ENCODE results near the gene LSM10. TPM values are rescaled to one million over a fixed set of nuclear protein-coding genes. Genes with fewer than 3 reads are reported as not detected.

Gene LSM10
- total RNA-seq, 2 experiments from 2014 or later, result 41.4 TPM

DNA sequence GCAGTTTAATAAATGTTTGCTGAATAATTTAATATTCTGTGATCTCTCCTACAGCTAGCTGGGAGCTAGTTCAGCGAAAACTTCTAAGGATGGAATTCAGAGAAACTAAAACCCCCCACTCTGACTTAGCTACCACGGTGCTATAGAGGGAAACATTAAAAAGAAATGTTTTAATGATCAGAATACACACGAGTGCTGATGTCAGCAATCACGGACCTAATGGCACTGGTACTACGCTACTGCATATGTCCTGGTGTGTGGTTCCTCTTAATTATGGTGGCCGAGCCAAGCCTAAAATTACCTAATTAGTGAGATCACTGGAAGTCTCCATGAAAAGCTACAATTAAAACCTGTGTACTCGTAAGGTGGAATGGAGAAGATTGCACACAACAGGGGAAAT, 23.9 kb upstream of the LSM10 start:
- DNase-seq, result no peak
- Mint-ChIP-seq H3K36me3 (ENCODE audit: low read depth) (no peaks in the 10 kb centered on the region), H3K9me3 (no peaks in the 10 kb centered on the region), H3K27me3 (no peaks in the 10 kb centered on the region), H3K4me1 (peaks cover 24% of the 10 kb centered on the region), H3K4me3 (no peak overlapping the region), H3K27ac (no peak overlapping the region)
- POLR2A ChIA-PET, result interaction anchor here (0.7 to 1.3 kb wide), 3 partner anchors 55 to 272 kb away, joined by 3 to 4 read pairs (median 3); partner anchors contain the start of gene TRAPPC3
- CTCF ChIA-PET, result interaction anchor here (1.0 to 4.4 kb wide), 8 partner anchors 9 to 272 kb away, joined by 3 to 32 read pairs (median 5); partner anchors contain the start of genes MRPS15 and TRAPPC3

DNA sequence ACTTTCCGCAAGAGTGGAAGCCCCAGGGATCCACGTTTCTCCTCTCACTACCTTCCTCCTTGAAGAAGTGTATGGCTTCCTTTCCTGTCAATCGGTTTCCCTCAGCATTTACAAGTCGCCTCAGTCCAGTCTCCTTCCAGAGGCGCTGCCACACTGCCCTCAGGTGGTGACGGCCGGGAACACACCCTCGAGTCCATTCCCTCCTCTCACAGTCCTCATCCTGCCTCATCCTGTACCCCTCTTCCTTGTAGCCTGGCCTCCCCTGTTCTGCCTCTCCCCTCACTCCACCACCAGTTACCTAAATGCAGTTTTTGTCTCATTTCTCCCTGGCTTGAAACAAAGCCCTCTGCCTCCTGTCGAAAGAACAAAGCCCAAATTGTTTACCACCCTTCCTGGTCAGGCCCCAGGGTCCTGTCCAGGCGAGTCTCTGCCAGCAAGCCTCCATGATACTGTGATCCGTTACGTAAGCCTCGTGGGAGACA, 23.2 kb upstream of the LSM10 start:
- Mint-ChIP-seq H3K4me1 (peaks cover 18% of the 10 kb centered on the region), H3K27me3 (no peaks in the 10 kb centered on the region), H3K4me3 (no peak overlapping the region), H3K9me3 (no peaks in the 10 kb centered on the region), H3K27ac (peak overlapping the region; percentile 73), H3K36me3 (ENCODE audit: low read depth) (no peaks in the 10 kb centered on the region)
- peak; percentile 93 for DNase-seq
- ChIA-PET POLR2A (interaction anchor here (1.9 kb wide), 1 partner anchor 34 kb away, joined by 9 read pairs; no protein-coding TSS in a partner anchor), CTCF (interaction anchor here (1.2 to 4.9 kb wide), 8 partner anchors 9 to 271 kb away, joined by 4 to 32 read pairs (median 10); partner anchors contain the start of genes SH3D21, THRAP3 and TRAPPC3)

DNA sequence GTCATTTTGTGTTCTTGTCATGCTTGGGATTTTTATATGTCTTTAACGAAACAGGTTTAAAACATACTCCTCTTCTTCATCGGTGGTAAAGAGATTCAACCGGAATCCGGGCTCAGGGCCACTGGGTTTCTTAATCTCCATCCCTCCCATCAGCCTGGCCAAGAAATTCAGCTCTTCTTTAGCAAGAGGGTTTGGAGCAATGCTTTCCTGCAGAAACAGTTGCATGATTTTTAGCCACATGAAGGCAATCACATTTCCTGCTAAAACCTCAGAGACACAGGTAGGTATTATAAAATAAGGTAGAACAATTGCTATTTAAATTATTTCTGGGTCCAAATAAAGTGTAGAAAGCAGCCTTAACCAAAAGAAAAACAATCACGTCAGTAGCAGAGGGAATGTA, 22.7 kb upstream of the LSM10 start:
- POLR2A ChIA-PET, result interaction anchor here (0.6 to 1.9 kb wide), 3 partner anchors 34 to 98 kb away, joined by 3 to 9 read pairs (median 3); no protein-coding TSS in a partner anchor
- no peak overlapping the region for H3K4me3 Mint-ChIP-seq

DNA sequence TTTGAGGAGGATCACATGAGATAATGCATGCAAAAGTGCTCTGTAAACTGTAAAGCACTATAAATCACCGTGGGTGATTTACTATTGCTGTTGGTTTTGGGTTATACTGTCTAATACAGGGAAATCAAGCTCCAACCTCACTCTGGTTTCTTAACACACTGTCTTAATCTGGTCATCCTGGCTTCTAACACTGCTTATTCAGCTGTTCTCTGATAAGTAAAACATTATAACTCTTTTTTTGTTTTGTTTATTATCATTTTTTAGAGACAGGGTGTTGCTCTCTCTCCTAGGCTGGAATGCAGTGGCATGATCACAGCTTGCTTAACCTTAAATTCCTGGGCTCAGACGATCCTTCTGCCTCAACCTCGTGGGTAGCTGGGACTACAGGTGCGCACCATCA, 21.9 kb upstream of the LSM10 start:
- CTCF ChIA-PET, result interaction anchor here (0.7 to 4.9 kb wide), 15 partner anchors 8 to 270 kb away, joined by 3 to 31 read pairs (median 5); partner anchors contain the start of genes MRPS15, SH3D21, THRAP3 and TRAPPC3
- no peak overlapping the region for H3K4me3 Mint-ChIP-seq

More for the DNA sequence above, 22.7 kb upstream of the LSM10 start:
- H3K9me3 Mint-ChIP-seq, result no peaks in the 10 kb centered on the region
- CTCF ChIA-PET, result interaction anchor here (0.7 to 4.9 kb wide), 13 partner anchors 9 to 271 kb away, joined by 3 to 31 read pairs (median 5); partner anchors contain the start of genes MRPS15, SH3D21, THRAP3 and TRAPPC3
- H3K27me3 Mint-ChIP-seq, result no peaks in the 10 kb centered on the region
- H3K27ac Mint-ChIP-seq, result peak overlapping the region; percentile 73
- no peaks in the 10 kb centered on the region for H3K36me3 Mint-ChIP-seq (ENCODE audit: low read depth)
- peaks cover 15% of the 10 kb centered on the region for H3K4me1 Mint-ChIP-seq
- DNase-seq, result no peak

DNA sequence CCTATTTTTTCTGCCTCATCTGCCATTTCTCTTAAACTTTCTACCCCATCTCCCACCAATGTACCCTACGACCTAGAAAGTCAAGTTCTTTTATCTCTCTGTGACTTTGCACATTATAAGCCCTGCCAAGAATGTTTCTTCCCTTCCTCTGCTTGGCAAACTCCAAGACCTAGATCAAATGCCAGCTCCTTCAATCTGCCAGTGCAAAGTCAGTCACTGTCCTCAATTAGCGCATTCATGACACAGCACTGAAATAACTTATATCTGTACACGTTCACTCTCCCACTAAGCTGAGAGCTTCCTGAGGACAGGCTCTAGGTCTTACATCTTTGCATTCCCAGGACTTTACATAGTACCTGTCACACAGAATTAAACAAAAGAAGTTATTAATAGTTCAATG, 21.4 kb upstream of the LSM10 start:
- no peak overlapping the region for H3K27ac Mint-ChIP-seq

More for the DNA sequence above, 21.9 kb upstream of the LSM10 start:
- Mint-ChIP-seq H3K4me1 (peaks cover 15% of the 10 kb centered on the region), H3K36me3 (ENCODE audit: low read depth) (no peaks in the 10 kb centered on the region), H3K9me3 (no peaks in the 10 kb centered on the region), H3K27ac (no peak overlapping the region), H3K27me3 (no peaks in the 10 kb centered on the region)
- DNase-seq, result no peak
- POLR2A ChIA-PET, result interaction anchor here (1.0 to 1.9 kb wide), 4 partner anchors 33 to 97 kb away, joined by 3 to 9 read pairs (median 4); partner anchors contain the start of genes EVA1B and MRPS15

DNA sequence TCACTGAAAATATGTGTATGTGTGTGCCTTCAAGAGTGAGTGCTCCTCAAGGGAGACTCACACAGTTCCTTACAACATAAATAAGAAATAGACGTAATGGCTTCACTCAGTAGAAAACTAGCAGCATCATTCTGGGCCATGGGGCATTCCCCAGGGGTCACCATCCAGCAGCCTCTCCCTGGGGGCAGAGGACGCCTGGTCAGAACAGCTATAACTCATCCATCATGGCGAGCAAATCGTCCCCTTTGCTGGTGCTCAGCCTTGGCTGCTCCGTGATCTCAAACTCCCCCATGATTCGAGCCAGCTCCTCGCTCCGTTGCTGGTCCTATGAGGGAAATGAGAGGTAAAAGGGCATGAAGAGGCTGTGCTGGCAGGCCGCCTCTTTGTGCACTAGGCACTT, 20.2 kb upstream of the LSM10 start:
- H3K36me3 Mint-ChIP-seq (ENCODE audit: low read depth), result no peaks in the 10 kb centered on the region
- ChIA-PET CTCF (interaction anchor here (1.0 to 4.9 kb wide), 4 partner anchors 67 to 475 kb away, joined by 4 to 31 read pairs (median 5); no protein-coding TSS in a partner anchor), POLR2A (no interaction called here)
- H3K27me3 Mint-ChIP-seq, result no peaks in the 10 kb centered on the region
- H3K9me3 Mint-ChIP-seq, result no peaks in the 10 kb centered on the region
- DNase-seq, result no peak
- no peak overlapping the region for H3K27ac Mint-ChIP-seq
- H3K4me1 Mint-ChIP-seq, result peaks cover 20% of the 10 kb centered on the region
- no peak overlapping the region for H3K4me3 Mint-ChIP-seq

More for the DNA sequence above, 21.4 kb upstream of the LSM10 start:
- DNase-seq, result no peak
- H3K4me1 Mint-ChIP-seq, result peaks cover 15% of the 10 kb centered on the region
- no peaks in the 10 kb centered on the region for H3K9me3 Mint-ChIP-seq
- CTCF ChIA-PET, result interaction anchor here (1.3 to 4.9 kb wide), 10 partner anchors 8 to 270 kb away, joined by 3 to 31 read pairs (median 6); partner anchors contain the start of genes SH3D21 and TRAPPC3
- H3K4me3 Mint-ChIP-seq, result no peak overlapping the region
- no peaks in the 10 kb centered on the region for H3K36me3 Mint-ChIP-seq (ENCODE audit: low read depth)
- POLR2A ChIA-PET, result interaction anchor here (1.1 to 1.9 kb wide), 3 partner anchors 32 to 95 kb away, joined by 4 to 9 read pairs (median 5); partner anchors contain the start of genes EVA1B and MRPS15
- no peaks in the 10 kb centered on the region for H3K27me3 Mint-ChIP-seq

DNA sequence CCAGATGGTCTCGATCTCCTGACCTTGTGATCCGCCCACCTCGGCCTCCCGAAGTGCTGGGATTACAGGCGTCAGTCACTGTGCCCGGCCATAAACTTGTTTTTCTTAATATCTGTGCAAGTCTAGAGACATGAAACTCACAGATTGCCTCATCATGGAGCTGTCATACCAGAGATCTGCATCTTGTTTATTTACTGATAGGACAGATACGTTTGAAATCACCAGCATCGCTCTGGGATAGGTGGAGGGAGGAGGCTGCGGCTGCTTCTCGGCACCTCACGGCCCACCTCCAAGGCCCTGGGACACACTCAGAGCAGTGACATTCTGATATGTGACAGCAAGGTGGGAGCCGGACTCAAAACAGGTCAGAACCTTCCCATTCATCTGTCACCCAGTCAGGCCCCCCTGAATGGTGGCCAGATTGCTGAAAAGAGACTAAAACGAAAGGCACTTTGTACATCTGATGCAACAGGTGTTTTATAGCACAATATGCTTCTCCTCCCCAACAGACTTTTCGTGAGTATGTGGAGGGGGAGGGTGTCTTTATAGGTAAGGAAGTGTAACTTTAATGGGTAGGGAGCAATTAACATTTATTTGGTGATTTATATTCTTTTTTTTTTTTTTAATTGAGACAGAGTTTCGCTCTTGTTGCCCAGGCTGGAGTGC, 18.1 kb upstream of the LSM10 start:
- CTCF ChIA-PET, result interaction anchor here (1.1 to 4.9 kb wide), 3 partner anchors 10 to 265 kb away, joined by 4 to 31 read pairs (median 5); no protein-coding TSS in a partner anchor
- Mint-ChIP-seq H3K36me3 (ENCODE audit: low read depth) (peaks cover 8% of the 10 kb centered on the region), H3K4me1 (peaks cover 30% of the 10 kb centered on the region), H3K9me3 (peaks cover 9% of the 10 kb centered on the region), H3K27ac (no peak overlapping the region), H3K27me3 (no peaks in the 10 kb centered on the region), H3K4me3 (no peak overlapping the region)
- POLR2A ChIA-PET, result no interaction called here
- DNase-seq, result no peak

DNA sequence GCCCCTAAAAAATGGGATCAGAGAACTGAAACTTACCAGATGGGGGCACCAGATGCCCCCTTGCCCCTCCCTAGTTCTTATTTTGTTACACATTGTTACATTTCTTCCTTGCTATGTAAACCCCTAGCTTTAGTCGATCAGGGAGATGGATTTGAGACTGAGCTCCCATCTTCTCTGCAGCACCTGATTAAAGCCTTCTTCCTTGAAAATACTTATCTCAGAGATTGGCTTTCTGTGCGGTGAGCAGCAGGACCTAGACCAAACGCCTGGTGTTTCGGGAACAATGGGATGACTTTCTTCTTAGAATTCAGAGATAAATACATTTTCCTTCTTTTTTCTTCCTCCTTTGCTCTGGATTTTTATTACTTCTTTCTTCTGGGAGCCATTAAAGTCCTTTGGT, 16.7 kb upstream of the LSM10 start:
- POLR2A ChIA-PET, result interaction anchor here (1.0 kb wide), 1 partner anchor 17 kb away, joined by 3 read pairs; the partner anchor contains the start of gene LSM10
- CTCF ChIA-PET, result interaction anchor here (0.6 to 3.2 kb wide), 3 partner anchors 10 to 114 kb away, joined by 3 to 20 read pairs (median 3); no protein-coding TSS in a partner anchor
- Mint-ChIP-seq H3K4me3 (no peak overlapping the region), H3K36me3 (ENCODE audit: low read depth) (peaks cover 13% of the 10 kb centered on the region), H3K4me1 (peaks cover 30% of the 10 kb centered on the region), H3K27ac (no peak overlapping the region), H3K27me3 (no peaks in the 10 kb centered on the region), H3K9me3 (peaks cover 13% of the 10 kb centered on the region)
- no peak for DNase-seq

DNA sequence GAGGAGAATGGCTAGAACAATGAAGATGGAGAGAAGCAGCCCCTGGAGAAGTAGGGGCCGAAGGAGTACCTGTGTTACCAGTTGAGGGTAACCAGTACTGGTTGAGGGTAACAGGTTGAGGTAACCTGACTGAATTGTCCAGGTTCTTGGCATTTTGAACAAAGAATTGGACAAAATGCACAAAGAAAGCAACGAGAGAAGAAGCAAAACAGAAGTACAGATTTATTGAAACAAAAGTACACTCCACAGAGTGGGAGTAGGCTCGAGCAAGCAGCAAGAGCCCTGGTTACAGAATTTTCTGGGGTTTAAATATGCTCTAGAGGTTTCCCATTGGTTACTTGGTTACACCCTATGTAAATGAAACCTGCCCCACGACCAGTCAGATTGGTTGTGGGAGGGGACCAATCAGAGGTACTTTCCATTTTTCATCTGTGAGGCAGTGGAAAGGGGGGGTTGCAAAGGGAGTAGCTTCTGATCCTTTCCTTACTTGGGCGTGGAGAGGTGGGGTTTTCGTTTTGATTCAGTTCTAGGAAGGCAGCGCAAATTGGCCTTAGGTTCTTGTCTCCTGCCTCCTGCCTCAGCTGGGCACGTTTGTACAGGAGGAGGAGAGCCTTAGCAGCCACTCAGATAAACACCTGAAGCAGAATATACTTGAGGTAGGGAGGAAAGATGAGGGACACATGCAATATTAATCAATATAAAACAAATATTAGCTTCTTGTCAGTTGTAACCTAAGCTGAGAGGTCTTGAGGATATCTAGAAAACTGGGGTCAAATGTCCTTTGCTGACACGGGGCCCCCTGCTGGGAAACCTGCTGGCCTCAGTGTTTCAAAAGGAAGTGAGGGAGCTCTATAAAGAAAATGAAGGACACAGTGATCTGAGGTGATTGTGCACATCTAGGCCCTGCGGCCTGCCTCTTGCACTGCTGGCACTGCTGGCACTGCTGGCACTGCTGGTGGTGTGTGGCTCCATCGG, 14.3 kb upstream of the LSM10 start:
- peak; percentile 70 for DNase-seq
- Mint-ChIP-seq H3K36me3 (ENCODE audit: low read depth) (peaks cover 13% of the 10 kb centered on the region), H3K9me3 (peaks cover 13% of the 10 kb centered on the region), H3K27ac (peak overlapping the region; percentile 95), H3K4me1 (peaks cover 30% of the 10 kb centered on the region), H3K27me3 (no peaks in the 10 kb centered on the region), H3K4me3 (peak overlapping the region; percentile 10)
- ChIA-PET POLR2A (interaction anchor here (0.6 to 3.1 kb wide), 7 partner anchors 11 to 906 kb away, joined by 3 to 17 read pairs (median 5); partner anchors contain the start of genes LSM10, MAP7D1, OSCP1 and STK40), CTCF (interaction anchor here (0.9 to 3.2 kb wide), 13 partner anchors 8 to 263 kb away, joined by 3 to 20 read pairs (median 6); partner anchors contain the start of genes LSM10, OSCP1, SH3D21 and TRAPPC3)

DNA sequence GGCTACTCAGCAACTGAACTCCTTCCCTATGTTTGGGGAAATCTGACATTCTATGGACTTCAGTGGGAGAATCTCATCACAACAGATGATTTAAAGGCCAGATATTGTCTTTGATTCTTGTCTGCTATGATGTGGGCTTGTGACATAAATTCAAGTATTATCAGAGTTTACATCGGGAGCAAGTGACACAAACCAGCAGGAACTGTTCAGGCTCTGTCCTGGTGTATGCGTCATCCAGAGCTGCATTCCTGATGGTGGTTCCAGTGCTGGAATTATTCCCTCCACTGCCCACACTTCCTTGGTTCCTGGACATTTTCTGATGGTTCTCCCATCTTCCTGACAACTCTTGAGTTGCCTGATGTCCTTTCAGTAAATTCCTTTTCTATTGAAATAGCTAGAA, 10.8 kb upstream of the LSM10 start:
- H3K4me1 Mint-ChIP-seq, result peaks cover 32% of the 10 kb centered on the region
- CTCF ChIA-PET, result interaction anchor here (1.1 to 1.4 kb wide), 2 partner anchors 11 to 39 kb away, joined by 3 to 4 read pairs; no protein-coding TSS in a partner anchor
- POLR2A ChIA-PET, result interaction anchor here (0.6 to 2.4 kb wide), 5 partner anchors 11 to 177 kb away, joined by 3 to 9 read pairs (median 3); partner anchors contain the start of gene LSM10

DNA sequence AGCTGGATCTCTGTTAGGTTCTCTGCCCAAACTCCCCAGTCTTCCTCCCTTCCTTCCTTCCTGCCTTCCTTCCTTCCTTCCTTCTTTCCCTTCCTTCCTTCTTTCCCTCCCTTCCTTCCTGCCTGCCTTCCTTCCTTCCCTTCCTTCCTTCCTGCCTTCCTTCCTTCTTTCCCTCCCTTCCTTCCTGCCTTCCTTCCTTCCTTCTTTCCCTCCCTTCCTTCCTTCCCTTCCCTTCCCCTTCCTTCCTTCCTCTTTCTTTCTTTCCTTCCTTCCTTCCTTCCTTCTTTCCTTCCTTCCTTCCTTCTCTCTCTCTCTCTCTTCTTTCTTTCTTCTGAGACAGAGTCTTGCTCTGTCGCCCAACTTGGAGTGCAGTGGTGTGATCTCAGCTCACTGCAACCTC, 8.7 kb upstream of the LSM10 start:
- H3K9me3 Mint-ChIP-seq, result peaks cover 7% of the 10 kb centered on the region
- DNase-seq, result no peak
- ChIA-PET POLR2A (interaction anchor here (1.4 kb wide), 1 partner anchor 64 kb away, joined by 3 read pairs; no protein-coding TSS in a partner anchor), CTCF (interaction anchor here (2.3 kb wide), 1 partner anchor 39 kb away, joined by 12 read pairs; no protein-coding TSS in a partner anchor)
- no peak overlapping the region for H3K4me3 Mint-ChIP-seq
- no peak overlapping the region for H3K27ac Mint-ChIP-seq
- H3K27me3 Mint-ChIP-seq, result no peaks in the 10 kb centered on the region
- H3K4me1 Mint-ChIP-seq, result peaks cover 17% of the 10 kb centered on the region
- H3K36me3 Mint-ChIP-seq (ENCODE audit: low read depth), result peaks cover 6% of the 10 kb centered on the region

More for the DNA sequence above, 10.8 kb upstream of the LSM10 start:
- no peak overlapping the region for H3K27ac Mint-ChIP-seq
- no peak for DNase-seq
- no peak overlapping the region for H3K4me3 Mint-ChIP-seq
- H3K36me3 Mint-ChIP-seq (ENCODE audit: low read depth), result peaks cover 13% of the 10 kb centered on the region
- H3K27me3 Mint-ChIP-seq, result no peaks in the 10 kb centered on the region
- H3K9me3 Mint-ChIP-seq, result peaks cover 13% of the 10 kb centered on the region
